Bronchial epithelial cell (primary cell): Measurements from ENCODE around the gene SMARCD3. TPM values are rescaled to one million over a fixed set of nuclear protein-coding genes. Genes with fewer than 3 reads are reported as not detected.

ENCODE experiments used
- DNase-seq: peaks from one replicate; pipeline ENCODE4 v3.0.0-alpha.2; 2010; ENCODE audit warnings: low read depth
- FAIRE-seq: peaks from 2 replicates; lab custom pipeline; 2011; peaks lifted over from hg19 to GRCh38; lab: Jason Lieb, UNC
- H3K27me3 ChIP-seq: 2 replicates; pipeline ENCODE4 v1.5.1; 2011; ENCODE audit warnings: low read length; ENCODE audit not compliant: control insufficient read depth, insufficient read depth
- H3K36me3 ChIP-seq: 2 replicates; pipeline ENCODE4 v1.5.1; 2011; ENCODE audit warnings: low read length; ENCODE audit not compliant: control insufficient read depth, insufficient read depth
- H3K4me3 ChIP-seq: 2 replicates; pipeline ENCODE4 v1.5.1; 2011; ENCODE audit warnings: mild to moderate bottlenecking, low read depth, low read length, control low read depth
- CTCF ChIP-seq: IDR thresholded peaks from 2 replicates; pipeline ENCODE4 v1.5.1; 2011; ENCODE audit warnings: mild to moderate bottlenecking, moderate library complexity, low read length, control low read depth, inconsistent platforms; ENCODE audit not compliant: insufficient read depth, severe bottlenecking
- total RNA-seq: library from RNA; depleted of rRNA; stranded (reverse); fragments of >200 nt; gene quantifications from 2 replicates; pipeline ENCODE4 v1.2.1, GENCODE V29; 2014

SMARCD3 gene
- total RNA-seq, 1 donor from 2014 or later: 2.1 TPM

DNA sequence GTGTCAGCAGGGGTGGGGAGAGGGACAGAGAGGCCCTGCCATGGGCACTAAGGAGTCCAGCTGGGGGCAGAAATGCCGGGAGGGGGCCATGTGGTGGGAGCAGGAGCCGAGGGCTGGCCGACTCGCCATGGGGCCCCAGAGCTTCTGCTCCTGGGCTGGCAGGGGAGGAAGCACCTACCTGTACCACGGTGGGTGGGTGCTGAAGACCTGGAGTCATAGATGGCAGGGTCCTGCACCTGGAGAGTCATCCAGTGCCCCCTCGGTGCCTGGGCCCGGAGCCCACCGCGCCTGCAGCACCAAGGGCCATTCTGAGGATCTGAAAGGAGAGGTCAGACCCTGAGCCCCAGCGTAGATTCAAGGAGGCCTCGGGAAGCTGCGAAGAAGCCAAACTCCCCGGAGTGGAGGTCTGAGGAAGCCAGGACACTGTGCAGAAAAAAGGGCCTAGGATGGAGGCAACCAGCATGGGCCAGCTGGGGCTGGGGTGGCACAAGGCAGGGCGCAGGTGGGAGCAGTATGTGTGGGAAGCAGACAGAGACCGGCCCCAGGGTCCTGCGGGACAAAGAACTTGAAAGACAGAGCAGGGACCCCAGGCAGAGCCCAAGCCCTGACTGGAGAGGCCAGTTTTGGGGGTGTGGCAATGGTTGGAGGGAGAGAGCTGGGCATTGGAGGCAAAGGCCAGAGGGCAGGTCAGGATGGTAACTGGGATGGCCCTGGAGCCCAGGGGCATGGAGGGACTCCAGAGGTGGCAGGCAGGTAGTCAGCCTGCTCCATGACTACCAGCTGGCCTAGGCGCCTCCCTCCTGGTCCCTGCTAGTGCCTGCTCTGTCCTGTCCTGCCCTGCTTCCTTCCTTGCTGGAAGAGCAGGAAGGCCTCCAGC is 26.7 kb upstream of the SMARCD3 start:
- DNase-seq: peak; percentile 10
- Histone ChIP-seq H3K4me3 (no peak overlapping the region), H3K27me3 (peaks cover 2% of the 10 kb centered on the region), H3K36me3 (no peaks in the 10 kb centered on the region)
- FAIRE-seq: no peak
- no peak for TF ChIP-seq CTCF

GRCh38 chr7:151274396-151274795 is 25.9 kb upstream of the SMARCD3 start:
- no peaks in the 10 kb centered on the region for H3K36me3 ChIP-seq
- FAIRE-seq: no peak

GRCh38 chr7:151273651-151274390 is 25.3 kb upstream of the SMARCD3 start:
- no peak for TF ChIP-seq CTCF
- Histone ChIP-seq H3K36me3 (no peaks in the 10 kb centered on the region), H3K27me3 (no peaks in the 10 kb centered on the region), H3K4me3 (no peak overlapping the region)
- FAIRE-seq: no peak
- DNase-seq: no peak

More at GRCh38 chr7:151274396-151274795, 25.9 kb upstream of the SMARCD3 start:
- DNase-seq: no peak
- H3K27me3 ChIP-seq: no peaks in the 10 kb centered on the region
- no peak overlapping the region for H3K4me3 ChIP-seq
- no peak for TF ChIP-seq CTCF

- Histone ChIP-seq H3K27me3 (no peaks in the 10 kb centered on the region), H3K4me3 (no peak overlapping the region), H3K36me3 (no peaks in the 10 kb centered on the region)
- no peak for DNase-seq
- no peak for FAIRE-seq
- TF ChIP-seq CTCF: no peak
These were observed 24.4 kb upstream of the SMARCD3 start for GRCh38 chr7:151272877-151273276.

DNA sequence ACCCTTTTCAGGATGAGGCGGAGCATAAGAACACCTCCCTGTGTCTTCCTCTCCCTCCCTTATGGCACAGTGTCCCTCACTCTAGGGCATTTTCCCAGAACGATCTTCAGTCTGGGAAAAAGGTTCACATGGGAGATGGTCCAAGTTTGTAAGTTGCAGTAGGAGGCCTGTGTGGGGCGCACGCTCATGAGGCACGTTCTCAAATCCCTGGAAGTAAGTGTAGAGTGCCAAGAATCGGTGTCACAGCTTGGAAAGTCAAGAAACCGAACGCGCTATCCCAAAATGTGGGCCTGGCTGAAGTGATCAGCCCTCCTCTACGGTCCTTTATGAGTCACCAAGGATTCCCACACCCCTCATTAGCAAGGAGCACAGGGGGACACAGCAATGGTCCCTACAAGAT is 23.9 kb upstream of the SMARCD3 start:
- no peaks in the 10 kb centered on the region for H3K27me3 ChIP-seq

More for the DNA sequence above, 23.9 kb upstream of the SMARCD3 start:
- no peaks in the 10 kb centered on the region for H3K36me3 ChIP-seq
- no peak for TF ChIP-seq CTCF
- no peak for FAIRE-seq
- DNase-seq: no peak
- no peak overlapping the region for H3K4me3 ChIP-seq
